Activated CD8-positive, alpha-beta memory T cell treated with anti-CD3 and anti-CD28 coated beads for 36 hours (primary cell): ENCODE results near the gene SYNGAP1. TPM values are rescaled to one million over a fixed set of nuclear protein-coding genes. Genes with fewer than 3 reads are reported as not detected.
"Not testable (repeated sequence)": the region's sequence is repeated elsewhere in the genome, so short reads cannot be mapped to it uniquely, and the experiment has no call there.

Experiments used
- CTCF ChIA-PET: fragments of 350-600 bp; sonication (Branson Sonifier 250); formaldehyde crosslinking; loops from one replicate; lab custom pipeline; 2021; ENCODE audit warnings: antibody characterized with exemption; lab: Charles Lee
- POLR2A ChIA-PET: fragments of 350-600 bp; sonication (Branson Sonifier 250); formaldehyde crosslinking; loops from one replicate; lab custom pipeline; 2021; ENCODE audit warnings: antibody characterized with exemption; lab: Charles Lee
- total RNA-seq, 2 experiments: library from RNA; stranded (reverse); gene quantifications; one replicate each; pipeline ENCODE4 v1.2.3, GENCODE V29; 2021

The SYNGAP1 gene
- total RNA-seq, 2 experiments from 2014 or later, result 23.8 to 24.9 TPM

DNA sequence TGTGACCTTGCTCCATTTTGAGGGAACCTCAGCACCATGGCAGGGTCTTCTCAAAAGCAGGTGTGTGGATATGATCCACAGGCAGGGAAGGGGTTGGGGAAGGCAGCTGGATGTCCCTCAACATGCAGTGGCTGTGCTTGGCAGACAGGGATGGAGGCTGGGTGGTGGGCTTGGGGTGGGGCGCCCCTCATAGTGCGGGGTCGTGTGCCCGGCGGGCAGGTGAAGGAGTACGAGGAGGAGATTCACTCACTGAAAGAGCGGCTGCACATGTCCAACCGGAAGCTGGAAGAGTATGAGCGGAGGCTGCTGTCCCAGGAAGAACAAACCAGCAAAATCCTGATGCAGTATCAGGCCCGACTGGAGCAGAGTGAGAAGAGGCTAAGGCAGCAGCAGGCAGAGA lies 26.5 kb downstream of the SYNGAP1 start:
- CTCF ChIA-PET, result interaction anchor here (0.7 kb wide), 1 partner anchor 29 kb away, joined by 3 read pairs; no protein-coding TSS in a partner anchor
- POLR2A ChIA-PET, result no interaction called here

DNA sequence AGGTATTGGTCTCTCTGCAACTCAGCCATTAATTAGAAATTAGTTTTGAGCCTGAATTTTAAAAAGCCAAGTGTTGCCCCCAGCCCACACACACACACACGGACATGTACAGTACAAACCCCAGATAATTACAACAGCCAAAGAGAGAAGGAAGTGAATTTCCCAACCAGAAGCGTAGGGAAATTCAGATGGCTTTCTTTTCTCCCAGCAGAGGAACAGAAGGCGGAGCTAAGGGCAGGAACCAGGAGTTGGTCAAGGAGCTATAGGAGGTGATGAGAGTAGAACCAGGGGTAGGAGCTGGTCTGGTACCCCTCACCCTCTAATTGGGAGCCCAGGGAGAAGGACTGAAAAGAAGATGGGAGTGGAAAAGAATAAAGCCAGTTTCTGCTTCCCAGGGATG lies 30.6 kb downstream of the SYNGAP1 start:
- CTCF ChIA-PET, result interaction anchor here (1.7 kb wide), 1 partner anchor 11 kb away, joined by 4 read pairs; no protein-coding TSS in a partner anchor
- POLR2A ChIA-PET, result no interaction called here

GRCh38 chr6:33451606-33452005 lies 31.7 kb downstream of the SYNGAP1 start:
- POLR2A ChIA-PET, result no interaction called here
- CTCF ChIA-PET, result no interaction called here

GRCh38 chr6:33452496-33452895 lies 32.6 kb downstream of the SYNGAP1 start:
- POLR2A ChIA-PET, result no interaction called here
- CTCF ChIA-PET, result no interaction called here

- POLR2A ChIA-PET, result interaction anchor here (0.6 to 1.6 kb wide), 8 partner anchors 22 to 136 kb away, joined by 3 to 6 read pairs (median 4); partner anchors contain the start of gene ZBTB22
Observed at GRCh38 chr6:33453393-33454008, 33.6 kb downstream of the SYNGAP1 start.

GRCh38 chr6:33454009-33454946 lies 34.4 kb downstream of the SYNGAP1 start, which contains the start of gene ZBTB9:
ZBTB9 (plus strand) TSS chr6:33454576; CDS start chr6:33455101, 525 bp downstream.
- CTCF ChIA-PET, result interaction anchor here (0.9 to 1.6 kb wide), 6 partner anchors 23 to 125 kb away, joined by 3 to 8 read pairs (median 3); no protein-coding TSS in a partner anchor
- POLR2A ChIA-PET, result interaction anchor here (0.6 to 1.6 kb wide), 11 partner anchors 23 to 255 kb away, joined by 3 to 6 read pairs (median 4); partner anchors contain the start of gene ZBTB22

More at GRCh38 chr6:33453393-33454008, 33.6 kb downstream of the SYNGAP1 start:
- CTCF ChIA-PET, result interaction anchor here (1.0 to 1.5 kb wide), 4 partner anchors 23 to 126 kb away, joined by 3 to 8 read pairs (median 3); no protein-coding TSS in a partner anchor

DNA sequence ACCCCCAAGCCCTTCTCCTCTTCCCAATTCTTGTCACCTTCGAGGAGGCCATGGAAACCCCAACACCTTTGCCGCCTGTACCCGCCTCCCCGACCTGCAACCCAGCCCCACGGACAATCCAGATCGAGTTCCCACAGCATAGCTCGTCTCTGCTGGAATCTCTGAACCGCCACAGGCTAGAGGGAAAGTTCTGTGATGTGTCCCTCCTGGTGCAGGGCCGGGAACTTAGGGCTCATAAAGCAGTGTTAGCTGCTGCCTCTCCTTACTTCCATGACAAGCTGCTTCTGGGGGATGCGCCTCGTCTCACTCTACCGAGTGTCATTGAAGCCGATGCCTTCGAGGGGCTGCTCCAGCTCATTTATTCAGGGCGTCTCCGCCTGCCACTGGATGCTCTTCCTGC lies 35.2 kb downstream of the SYNGAP1 start:
- ChIA-PET POLR2A (interaction anchor here (1.2 to 1.6 kb wide), 5 partner anchors 29 to 120 kb away, joined by 4 to 6 read pairs (median 5); no protein-coding TSS in a partner anchor), CTCF (interaction anchor here (0.9 to 1.6 kb wide), 3 partner anchors 24 to 64 kb away, joined by 3 to 8 read pairs (median 6); no protein-coding TSS in a partner anchor)

DNA sequence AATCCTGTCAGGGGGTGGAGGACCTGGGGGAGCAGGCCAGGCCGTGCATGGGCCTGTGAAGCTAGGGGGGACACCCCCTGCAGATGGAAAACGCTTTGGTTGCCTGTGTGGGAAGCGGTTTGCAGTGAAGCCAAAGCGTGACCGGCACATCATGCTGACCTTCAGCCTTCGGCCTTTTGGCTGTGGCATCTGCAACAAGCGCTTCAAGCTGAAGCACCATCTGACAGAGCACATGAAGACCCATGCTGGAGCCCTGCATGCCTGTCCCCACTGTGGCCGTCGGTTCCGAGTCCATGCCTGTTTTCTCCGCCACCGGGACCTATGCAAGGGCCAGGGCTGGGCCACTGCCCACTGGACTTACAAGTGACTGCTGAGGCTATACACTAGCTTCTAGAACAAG lies 36.3 kb downstream of the SYNGAP1 start:
- ChIA-PET POLR2A (no interaction called here), CTCF (no interaction called here)

GRCh38 chr6:33458676-33459075 lies 38.8 kb downstream of the SYNGAP1 start:
- CTCF ChIA-PET, result no interaction called here
- POLR2A ChIA-PET, result interaction anchor here (0.6 kb wide), 1 partner anchor 130 kb away, joined by 4 read pairs; a partner anchor contains a TSS

GRCh38 chr6:33459226-33459625 lies 39.4 kb downstream of the SYNGAP1 start:
- CTCF ChIA-PET, result no interaction called here
- POLR2A ChIA-PET, result no interaction called here

- ChIA-PET CTCF (no interaction called here), POLR2A (no interaction called here)
Observed at GRCh38 chr6:33466075-33466735, 46.3 kb downstream of the SYNGAP1 start.

- ChIA-PET CTCF (no interaction called here), POLR2A (no interaction called here)
Observed at GRCh38 chr6:33467091-33467490, 47.2 kb downstream of the SYNGAP1 start.

DNA sequence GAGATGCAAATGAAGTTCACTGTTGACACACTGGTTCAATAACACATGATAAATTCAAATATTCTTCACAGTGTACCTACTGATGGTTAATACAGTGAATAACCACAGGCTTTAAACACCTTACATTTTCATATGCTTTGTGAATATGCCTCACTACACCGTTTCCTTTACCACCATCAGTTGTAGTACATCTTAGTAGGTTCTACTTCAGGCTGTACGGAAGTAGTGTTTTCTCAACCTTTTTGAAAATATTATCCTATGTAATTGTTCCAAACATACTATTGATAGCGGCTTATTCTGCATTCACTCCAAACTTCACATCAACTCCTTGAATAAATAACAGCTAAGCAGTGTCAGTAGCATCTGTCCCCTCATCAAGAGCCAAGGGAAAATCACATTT lies 49.8 kb downstream of the SYNGAP1 start:
- POLR2A ChIA-PET, result interaction anchor here (0.6 kb wide), 1 partner anchor 15 kb away, joined by 3 read pairs; no protein-coding TSS in a partner anchor

DNA sequence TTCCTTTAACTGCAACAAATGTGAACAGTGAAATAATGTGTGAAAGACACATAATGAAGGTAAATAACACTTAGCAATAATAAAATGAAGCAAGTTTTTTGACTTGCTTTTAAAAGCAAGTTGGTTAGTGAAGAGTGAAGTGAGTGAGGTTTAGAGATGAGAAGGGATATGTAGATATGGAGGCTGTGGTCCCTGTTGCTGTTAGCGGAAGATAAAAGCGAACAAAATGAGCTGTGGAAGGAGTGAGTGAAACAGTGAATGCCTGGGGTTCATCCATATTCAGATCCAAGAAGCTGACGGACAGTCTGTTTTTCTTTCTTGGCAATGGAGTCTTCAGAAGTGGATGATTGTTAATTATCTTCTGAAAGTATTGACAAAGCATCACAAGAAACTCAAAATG lies 58.0 kb downstream of the SYNGAP1 start:
- CTCF ChIA-PET, result interaction anchor here (1.6 kb wide), 1 partner anchor 102 kb away, joined by 3 read pairs; the partner anchor contains the start of gene BAK1
- POLR2A ChIA-PET, result interaction anchor here (0.6 kb wide), 1 partner anchor 97 kb away, joined by 4 read pairs; no protein-coding TSS in a partner anchor

More for the DNA sequence above, 49.8 kb downstream of the SYNGAP1 start:
- CTCF ChIA-PET, result no interaction called here

GRCh38 chr6:33481192-33481591 lies 61.3 kb downstream of the SYNGAP1 start:
- POLR2A ChIA-PET, result no interaction called here
- CTCF ChIA-PET, result no interaction called here

GRCh38 chr6:33482620-33483019 lies 62.8 kb downstream of the SYNGAP1 start:
- POLR2A ChIA-PET, CTCF ChIA-PET: not testable (repeated sequence)

DNA sequence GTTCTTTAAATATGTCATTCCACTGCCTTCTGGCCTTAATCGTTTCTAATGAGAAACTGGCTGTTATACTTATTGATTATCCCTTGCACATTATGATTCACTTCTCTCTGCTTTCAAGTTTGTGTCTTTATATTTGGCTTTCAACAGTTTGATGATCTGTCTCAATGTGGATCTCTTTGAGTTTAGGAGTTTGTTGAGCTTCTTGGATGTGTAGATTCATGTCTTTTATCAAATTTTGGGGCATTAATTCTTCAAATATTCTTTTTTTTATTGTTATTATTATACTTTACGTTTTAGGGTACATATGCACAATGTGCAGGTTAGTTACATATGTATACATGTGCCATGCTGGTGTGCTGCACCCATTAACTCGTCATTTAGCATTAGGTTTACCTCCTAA lies 63.8 kb downstream of the SYNGAP1 start:
- ChIA-PET CTCF (no interaction called here), POLR2A (no interaction called here)

DNA sequence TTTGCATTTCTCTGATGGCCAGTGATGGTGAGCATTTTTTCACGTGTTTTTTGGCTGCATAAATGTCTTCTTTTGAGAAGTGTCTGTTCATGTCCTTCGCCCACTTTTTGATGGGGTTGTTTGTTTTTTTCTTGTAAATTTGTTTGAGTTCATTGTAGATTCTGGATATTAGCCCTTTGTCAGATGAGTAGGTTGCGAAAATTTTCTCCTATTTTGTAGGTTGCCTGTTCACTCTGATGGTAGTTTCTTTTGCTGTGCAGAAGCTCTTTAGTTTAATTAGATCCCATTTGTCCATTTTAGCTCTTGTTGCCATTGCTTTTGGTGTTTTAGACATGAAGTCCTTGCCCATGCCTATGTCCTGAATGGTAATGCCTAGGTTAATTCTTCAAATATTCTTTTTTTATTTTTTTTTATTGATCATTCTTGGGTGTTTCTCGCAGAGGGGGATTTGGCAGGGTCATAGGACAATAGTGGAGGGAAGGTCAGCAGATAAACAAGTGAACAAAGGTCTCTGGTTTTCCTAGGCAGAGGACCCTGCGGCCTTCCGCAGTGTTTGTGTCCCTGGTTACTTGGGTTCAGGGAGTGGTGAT lies 64.9 kb downstream of the SYNGAP1 start:
- CTCF ChIA-PET, result not testable (repeated sequence)
- POLR2A ChIA-PET, result interaction anchor here (0.7 kb wide), 2 partner anchors 15 to 144 kb away, joined by 3 read pairs; no protein-coding TSS in a partner anchor
